Measurements from ENCODE around the gene PTPRG.
"Not testable (repeated sequence)": the region's sequence is repeated elsewhere in the genome, so short reads cannot be mapped to it uniquely, and the experiment has no call there.

PTPRG gene

GRCh38 chr3:61699622-61700021 is 138.3 kb downstream of the PTPRG start:
- H3K4me3 ChIP-seq (ENCODE audit: low read length): no peak overlapping the region
- DNase-seq (ENCODE audit: low read depth): no peak
- TF ChIP-seq CTCF (conservative IDR thresholded peaks at IDR 0.05; ENCODE audit: low read depth, low read length): no peak

GRCh38 chr3:61701011-61701410 is 139.6 kb downstream of the PTPRG start:
- DNase-seq (ENCODE audit: low read depth): no peak
- no peak for TF ChIP-seq CTCF (conservative IDR thresholded peaks at IDR 0.05; ENCODE audit: low read depth, low read length)
- no peak overlapping the region for H3K4me3 ChIP-seq (ENCODE audit: low read length)

GRCh38 chr3:61702453-61702852 is 141.1 kb downstream of the PTPRG start:
- no peak overlapping the region for H3K4me3 ChIP-seq (ENCODE audit: low read length)
- no peak for DNase-seq (ENCODE audit: low read depth)
- no peak for TF ChIP-seq CTCF (conservative IDR thresholded peaks at IDR 0.05; ENCODE audit: low read depth, low read length)

GRCh38 chr3:61704807-61705206 is 143.4 kb downstream of the PTPRG start:
- no peak for DNase-seq (ENCODE audit: low read depth)
- TF ChIP-seq CTCF (conservative IDR thresholded peaks at IDR 0.05; ENCODE audit: low read depth, low read length): no peak

GRCh38 chr3:61707492-61707891 is 146.1 kb downstream of the PTPRG start:
- no peak for TF ChIP-seq CTCF (conservative IDR thresholded peaks at IDR 0.05; ENCODE audit: low read depth, low read length)
- no peak overlapping the region for H3K4me3 ChIP-seq (ENCODE audit: low read length)
- DNase-seq (ENCODE audit: low read depth): no peak

More at GRCh38 chr3:61704807-61705206, 143.4 kb downstream of the PTPRG start:
- no peak overlapping the region for H3K4me3 ChIP-seq (ENCODE audit: low read length)

- not testable (repeated sequence) for DNase-seq (ENCODE audit: low read depth); H3K4me3 ChIP-seq (ENCODE audit: low read length)
Measured at GRCh38 chr3:61710920-61711319, 149.5 kb downstream of the PTPRG start.

GRCh38 chr3:61714225-61714624 is 152.9 kb downstream of the PTPRG start:
- DNase-seq (ENCODE audit: low read depth): no peak
- no peak for TF ChIP-seq CTCF (conservative IDR thresholded peaks at IDR 0.05; ENCODE audit: low read depth, low read length)
- H3K4me3 ChIP-seq (ENCODE audit: low read length): no peak overlapping the region
